GM19043 (cell line): ENCODE data around the gene TECTA.
"Not testable (repeated sequence)": the region's sequence is repeated elsewhere in the genome, so short reads cannot be mapped to it uniquely, and the experiment has no call there.

Experiments used
- ATAC-seq: cut with Tn5 transposase; IDR thresholded peaks from one replicate; pipeline ENCODE4 v1.9.1; 2021; ENCODE audit warnings: low read depth; ENCODE audit not compliant: unreplicated experiment

TECTA gene

DNA sequence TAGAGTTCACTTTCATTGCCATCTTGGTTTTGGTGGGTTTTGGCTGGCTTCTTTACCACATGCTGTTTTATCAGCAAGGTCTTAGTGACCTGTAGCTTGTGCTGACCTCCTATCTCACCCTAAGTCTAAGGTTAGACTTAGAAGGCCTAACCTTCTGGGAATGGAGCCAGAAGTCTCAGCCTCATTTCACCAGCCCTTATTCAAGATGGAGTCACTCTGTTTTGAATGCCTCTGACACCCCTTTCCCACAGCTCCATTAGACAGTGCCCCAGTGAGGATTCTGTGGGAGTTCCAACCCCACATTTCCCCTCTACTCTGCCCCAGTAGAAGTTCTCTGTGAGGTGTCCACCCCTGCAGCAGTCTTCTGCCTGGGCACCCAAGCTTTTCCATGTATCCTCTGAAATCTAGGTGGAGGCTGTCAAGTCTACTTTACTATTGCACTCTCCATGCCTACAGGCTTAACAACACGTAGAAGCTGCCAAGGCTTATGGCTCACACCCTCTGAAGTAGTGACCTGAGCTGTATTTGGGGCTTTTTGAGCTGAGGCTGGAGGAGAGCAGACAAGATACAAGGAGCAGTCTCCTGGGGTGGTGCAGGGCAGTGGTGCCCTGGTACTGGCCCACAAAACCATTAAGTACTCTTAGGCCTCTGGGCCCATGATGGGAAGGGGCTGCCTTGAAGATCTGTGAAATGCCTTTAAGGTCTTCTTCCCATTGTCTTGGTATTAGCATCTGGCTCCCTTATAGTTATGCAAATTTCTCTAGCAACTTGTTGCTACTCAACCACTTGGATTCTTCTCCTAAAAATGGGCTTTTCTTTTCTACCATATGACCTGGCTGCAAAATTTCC lies 125.6 kb downstream of the TECTA start:
- ATAC-seq = no peak

DNA sequence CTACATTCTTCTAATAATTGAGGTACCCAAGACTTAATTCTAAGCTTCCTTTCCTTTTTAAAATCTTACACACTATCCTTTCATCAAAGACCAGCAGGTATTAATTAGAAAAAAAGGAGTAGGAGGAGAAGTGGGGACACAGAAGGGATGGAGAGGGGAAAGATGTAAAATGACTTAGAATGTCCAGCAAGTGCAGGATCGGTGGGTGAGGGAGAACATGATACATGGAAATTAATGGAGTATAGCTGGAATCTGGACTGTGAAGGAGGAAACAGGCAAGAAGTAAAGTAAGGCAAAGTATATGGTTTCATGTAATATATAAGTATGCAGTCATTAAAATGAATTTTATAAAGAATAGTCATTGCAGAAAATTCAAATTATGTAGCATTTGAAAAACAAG lies 127.8 kb downstream of the TECTA start:
- no peak for ATAC-seq

DNA sequence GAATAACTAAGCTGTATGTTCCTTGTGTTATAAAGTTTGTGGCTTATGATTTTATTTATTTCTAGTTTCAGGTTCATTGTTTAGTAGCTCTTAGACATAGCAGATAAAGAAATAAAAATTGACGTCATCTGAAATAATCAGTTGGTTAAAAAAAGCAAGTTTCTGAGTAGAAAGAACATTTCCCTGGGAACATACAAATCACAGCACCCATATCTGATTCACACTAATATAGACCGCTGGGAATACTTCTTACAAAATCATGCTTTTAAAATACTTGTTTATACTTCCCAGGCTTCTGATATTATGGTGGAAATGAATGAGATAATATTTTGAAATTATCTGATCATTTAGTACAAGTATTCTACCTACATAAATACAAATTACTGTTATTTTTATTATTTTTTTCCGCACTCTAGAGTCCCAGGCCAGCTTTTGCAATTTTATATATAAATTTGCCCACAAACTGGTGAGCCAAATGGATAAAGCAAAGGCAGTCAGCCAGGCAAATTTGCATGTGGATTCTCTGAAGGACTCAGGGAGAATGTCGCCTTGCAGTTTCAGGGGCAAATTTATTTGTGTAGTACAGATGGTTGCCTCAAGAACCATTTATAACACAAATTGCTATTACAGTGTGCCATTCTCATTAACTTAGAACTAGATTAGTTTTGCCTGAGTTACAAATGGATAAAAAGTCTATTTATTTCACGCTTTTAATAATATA lies 128.6 kb downstream of the TECTA start:
- no peak for ATAC-seq

DNA sequence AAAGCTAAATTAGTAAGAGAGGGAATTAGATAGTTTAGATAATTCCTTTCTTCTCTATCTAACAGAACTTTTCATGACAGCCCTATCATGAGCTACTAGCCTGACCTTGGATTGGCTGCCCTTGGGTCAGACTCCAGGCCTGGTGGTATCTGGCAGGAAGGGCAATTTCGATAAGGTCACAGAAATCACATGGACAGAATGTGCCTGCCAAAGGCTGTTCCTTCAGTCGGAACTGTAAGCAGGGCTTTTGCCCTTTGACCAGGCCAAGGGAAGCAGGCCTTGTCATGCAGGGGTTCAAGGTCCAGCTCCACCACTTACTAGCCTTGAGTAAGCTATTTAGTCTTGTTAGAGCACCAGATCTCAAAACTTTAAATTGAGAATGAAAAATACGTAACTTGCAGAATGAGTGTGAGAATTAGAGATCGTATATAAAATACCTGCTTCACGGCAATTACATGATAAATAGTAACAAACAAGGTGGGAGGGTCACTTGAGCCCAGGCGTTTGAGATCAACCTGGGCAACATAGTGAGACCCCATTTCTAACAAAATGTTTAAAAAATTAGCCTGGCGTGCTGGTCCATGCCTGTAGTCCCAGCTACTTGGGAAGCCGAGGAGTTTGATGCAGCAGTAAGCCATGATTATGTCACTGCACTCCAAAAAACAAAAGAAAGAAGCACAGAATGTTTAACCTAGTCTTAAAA lies 130.7 kb downstream of the TECTA start:
- ATAC-seq = no peak

DNA sequence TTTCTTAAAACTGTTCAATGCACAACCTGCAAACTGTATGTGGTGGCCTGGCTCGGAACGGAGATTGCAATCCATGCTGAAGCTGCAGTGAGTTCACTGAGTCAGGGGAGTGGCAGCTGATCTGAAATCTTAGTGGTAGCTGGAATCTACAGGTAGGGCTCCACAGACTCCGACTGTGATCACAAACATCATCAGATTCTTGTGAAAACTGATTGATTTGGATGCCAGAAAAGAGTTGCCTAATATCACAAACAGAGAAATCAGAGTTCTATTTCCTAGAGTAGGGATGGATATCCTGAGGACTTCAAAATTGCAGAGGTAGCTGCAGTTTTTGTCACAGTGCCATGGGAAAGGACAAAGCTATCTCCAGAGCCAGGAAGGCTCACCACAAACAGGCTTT lies 134.0 kb downstream of the TECTA start:
- no peak for ATAC-seq

DNA sequence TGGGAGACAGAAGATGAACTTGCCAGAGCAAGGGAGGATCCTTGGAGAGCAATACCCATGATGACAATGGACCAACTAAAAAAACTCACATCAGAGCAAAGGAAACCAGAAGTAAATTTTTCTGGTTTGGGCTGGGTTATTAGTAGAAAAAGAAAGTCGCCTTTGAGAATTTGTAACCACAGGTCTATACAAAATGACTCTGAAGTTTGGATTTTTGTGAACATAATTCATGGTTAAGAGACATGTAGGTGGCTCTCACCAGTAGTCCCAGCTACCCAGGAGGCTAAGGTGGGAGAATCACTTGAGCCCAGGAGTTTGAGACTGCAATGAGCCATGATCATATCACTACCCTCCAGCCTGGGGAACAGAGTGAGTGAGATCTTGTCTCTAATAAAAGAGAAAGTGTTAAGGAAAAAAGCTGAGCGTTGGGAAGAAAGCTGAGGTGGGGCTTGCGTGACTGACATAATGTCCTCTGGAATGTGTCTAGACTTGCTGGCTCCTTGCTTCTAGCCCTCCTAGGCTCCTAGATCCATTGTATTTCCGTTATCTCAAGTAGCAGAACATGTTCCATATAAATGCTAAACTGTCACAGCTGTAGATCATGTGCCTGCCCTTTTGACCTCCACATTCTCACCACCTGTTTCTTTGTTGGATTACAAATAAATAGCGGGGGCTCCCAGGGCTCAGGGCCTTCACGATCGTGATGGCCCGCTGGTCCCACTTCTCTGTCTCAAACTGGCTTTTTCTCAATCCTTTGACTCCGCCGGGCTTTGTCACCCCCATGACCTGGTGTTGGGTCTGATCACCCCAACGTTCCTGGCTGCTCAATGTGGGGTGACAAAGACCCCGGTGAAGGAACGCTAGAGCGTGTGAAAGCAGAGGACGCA lies 135.3 kb downstream of the TECTA start:
- ATAC-seq = peak; percentile 56

DNA sequence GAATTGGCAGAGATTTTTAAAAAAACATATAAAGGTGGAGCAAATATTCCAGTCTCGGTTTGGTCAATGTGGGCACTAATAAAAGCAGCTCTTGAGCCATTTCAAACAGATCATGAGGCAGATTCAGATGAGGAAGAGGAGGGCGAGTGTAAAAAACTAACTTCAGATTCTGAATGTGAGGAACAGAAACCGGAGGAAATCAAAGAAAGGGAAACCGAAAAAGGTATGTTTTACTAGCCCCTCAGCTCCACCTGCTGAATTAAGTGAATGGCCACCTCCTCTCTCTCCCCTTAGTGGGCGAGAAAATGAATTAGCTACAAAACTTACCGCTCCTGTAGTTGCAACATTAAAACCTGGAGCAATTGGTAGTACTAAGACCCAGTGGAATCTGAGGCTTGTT lies 136.2 kb downstream of the TECTA start:
- ATAC-seq = peak; percentile 44

DNA sequence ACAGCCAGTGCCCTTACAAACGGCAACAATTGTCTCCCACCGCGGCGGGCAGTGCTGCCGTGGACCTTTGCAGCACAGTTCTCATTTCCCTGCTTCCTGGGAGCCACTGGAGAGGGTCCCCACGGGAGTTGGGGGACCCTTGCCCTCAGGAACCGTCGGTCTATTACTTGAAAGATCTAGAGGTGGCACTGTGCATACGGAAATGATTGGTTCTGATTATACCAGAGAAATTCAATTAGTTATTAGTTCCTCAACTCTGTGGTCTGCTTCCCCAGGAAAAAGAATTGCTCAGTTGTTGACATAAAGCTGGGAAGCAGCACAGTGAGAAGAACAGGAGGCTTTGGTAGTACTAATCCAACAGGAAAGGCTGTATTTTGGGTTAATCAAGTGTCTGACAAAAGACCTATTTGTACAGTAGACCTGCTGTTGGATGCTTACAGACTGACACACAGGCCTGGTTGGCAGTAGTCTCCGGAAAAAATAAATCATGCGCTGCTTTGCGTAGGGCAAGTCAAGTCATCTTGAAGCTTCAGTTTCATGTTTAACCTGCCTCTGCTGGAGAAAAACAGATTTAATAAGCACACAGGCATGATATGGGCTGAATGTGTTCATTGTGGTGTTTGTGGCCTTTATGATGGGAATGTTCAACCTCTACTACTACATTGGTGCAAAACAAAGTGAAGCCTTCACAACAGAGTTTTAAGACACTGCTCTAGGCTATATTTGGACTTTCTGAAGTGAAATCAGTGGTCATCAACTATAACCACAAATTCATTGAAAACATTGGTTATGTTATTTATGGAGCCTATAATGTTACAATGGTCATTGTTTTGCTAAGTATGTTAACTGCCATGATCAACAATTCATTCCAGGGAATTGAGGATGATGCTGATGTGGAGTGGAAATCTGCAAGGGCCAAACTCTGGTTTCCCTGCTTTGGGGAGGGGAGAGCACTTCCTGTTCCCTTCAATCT lies 136.9 kb downstream of the TECTA start:
- ATAC-seq = peak; percentile 7

DNA sequence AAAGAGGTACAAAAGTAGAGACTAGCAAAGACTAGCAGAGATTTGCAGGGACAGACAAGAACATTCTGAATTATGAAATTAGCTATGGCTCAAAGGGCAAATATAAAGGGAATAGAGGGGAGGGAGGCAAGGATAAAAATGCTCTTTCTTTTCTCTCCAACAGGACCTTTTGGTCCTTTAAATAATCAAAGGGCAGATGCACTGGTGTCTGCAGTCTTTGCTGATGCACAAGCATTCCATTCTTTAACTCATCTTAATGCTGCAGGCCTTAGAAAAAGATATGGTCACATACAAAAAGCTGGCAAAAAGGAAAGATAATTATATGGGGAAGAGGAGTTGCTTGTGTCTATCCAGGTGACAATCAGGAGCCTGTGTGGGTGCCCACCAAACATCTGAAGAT lies 137.9 kb downstream of the TECTA start:
- ATAC-seq = no peak

DNA sequence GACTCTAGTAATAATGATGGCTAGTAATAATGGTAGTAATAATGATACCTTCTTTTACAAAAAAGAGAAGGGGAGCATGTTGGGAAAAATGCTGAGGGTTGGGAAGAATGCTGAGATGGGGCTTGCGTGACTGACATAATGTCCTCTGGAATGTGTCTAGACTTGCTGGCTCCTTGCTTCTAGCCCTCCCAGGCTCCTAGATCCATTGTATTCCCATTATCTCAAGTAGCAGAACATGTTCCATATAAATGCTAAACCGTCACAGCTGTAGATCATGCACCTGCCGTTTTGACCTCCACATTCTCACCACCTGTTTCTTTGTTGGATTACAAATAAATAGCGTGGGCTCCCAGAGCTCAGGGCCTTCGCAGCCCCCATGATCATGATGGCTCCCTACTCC lies 139.0 kb downstream of the TECTA start:
- ATAC-seq = not testable (repeated sequence)

DNA sequence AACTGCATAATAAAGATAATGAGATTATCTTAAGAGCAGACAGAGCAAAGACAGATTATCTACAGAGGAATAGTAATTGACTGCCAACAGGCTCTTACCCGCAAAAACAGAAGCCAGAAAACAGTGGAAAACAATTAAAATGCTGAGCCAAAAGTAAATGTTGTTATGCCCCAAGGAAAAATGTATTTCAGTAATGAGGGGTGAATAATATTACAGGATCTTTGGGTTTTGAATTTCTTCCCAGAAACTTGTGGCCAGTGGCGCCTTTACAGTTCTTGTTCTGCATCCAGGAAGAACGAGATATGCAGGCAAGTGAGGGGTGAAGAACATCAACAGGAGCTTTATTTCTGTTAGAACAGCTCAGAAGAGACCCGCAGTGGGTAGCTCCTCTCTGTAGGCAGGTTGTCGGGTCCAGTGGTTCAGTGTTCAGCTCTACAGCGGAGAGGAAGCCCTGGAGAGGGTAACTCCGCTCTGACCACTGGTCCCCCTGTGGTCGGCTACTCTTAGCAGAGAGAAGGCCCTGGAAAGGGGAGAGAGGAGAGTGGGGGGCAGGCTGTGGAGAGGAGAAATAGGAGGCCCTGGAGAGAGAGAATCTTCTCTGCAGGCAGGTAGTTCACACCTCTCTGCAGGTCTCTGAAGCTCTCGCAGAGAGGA lies 139.7 kb downstream of the TECTA start:
- no peak for ATAC-seq
